K562 treated with DMSO at 1 percent for 48 hours (cell line): ENCODE results near the gene RFPL3. TPM values are rescaled to one million over a fixed set of nuclear protein-coding genes. Genes with fewer than 3 reads are reported as not detected.

Source experiments
- total RNA-seq: library from RNA; unstranded; fragments of 300-600 nt; gene quantifications from 2 replicates; pipeline ENCODE4 v1.2.3, GENCODE V29; 2022; ENCODE audit warnings: low replicate concordance; ENCODE audit errors: extremely low read depth

RFPL3 gene
- not detected in 2 replicates for total RNA-seq

GRCh38 chr22:32357567-32357966 lies at the start of gene RFPL3:
TSS of gene RFPL3 (plus strand) at chr22:32357867. CDS start at chr22:32358072, 205 bp downstream.

Other genes with a start within 250 kb of the RFPL3 start
- not detected in 2 replicates for gene C22orf42, start 198.6 kb upstream of the RFPL3 start, total RNA-seq
- gene RFPL2, start 152.8 kb upstream of the RFPL3 start, total RNA-seq = not detected in 2 replicates
- gene SLC5A4, start 102.5 kb upstream of the RFPL3 start, total RNA-seq = not detected in 2 replicates
- gene RTCB, start 54.4 kb downstream of the RFPL3 start, total RNA-seq = not detected in 2 replicates
- gene BPIFC, start 106.6 kb downstream of the RFPL3 start, total RNA-seq = not detected in 2 replicates
- gene FBXO7, start 116.9 kb downstream of the RFPL3 start, total RNA-seq = not detected in 2 replicates